Measurements from ENCODE around the gene ZDHHC14.

The ZDHHC14 gene

DNA sequence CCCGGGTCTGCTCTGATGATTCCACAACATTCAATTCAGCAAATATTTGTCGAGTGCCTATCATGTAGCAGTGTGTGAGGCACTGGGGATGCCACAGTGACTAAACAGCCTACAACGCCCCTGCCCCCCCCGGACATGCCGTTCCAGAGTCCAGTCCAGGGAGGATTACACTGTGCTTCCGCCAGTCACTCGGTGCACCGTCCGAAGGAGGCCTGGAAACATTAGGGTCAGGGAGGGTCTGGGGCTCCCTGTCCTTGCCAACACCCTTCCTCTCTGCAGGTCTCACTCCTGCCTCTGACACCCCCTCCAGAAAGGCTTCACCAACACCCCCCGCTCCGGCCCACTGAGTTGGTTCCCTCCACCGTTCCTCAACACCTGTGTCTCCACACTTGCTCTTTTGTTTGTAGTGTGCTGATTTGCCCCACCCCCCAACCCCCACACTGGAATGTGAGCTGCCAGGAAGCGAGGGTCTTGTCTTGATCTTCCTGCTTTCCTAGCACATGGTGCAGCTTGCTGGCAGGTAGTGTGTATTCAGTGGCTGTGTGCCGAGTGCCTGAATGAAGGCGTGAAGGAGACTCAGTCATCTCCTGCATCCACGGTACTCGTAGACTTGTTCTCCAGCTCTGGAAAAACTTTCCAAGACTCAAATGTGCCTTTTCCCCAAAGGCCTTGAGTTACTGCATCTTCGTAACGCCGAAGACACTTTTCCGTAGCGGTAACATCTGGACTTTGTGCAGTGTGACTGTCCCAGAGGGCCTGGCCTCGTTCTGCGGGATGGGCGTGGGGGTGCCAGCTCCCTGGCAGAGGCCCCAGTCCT lies 150.4 kb downstream of the ZDHHC14 start:
- Histone ChIP-seq H3K27me3 (replicated peaks) (no peaks in the 10 kb centered on the region), H3K27ac (no peak overlapping the region), H3K4me3 (ENCODE audit: low read depth, low read length) (no peak overlapping the region), H3K36me3 (replicated peaks) (no peaks in the 10 kb centered on the region)
- DNase-seq, result no peak
- in situ Hi-C loops (cut with HindIII; ENCODE audit: low pct_ligation_motif_present, low sequenced_read_pairs), result no loop called here
- TF ChIP-seq, protein P1, sequence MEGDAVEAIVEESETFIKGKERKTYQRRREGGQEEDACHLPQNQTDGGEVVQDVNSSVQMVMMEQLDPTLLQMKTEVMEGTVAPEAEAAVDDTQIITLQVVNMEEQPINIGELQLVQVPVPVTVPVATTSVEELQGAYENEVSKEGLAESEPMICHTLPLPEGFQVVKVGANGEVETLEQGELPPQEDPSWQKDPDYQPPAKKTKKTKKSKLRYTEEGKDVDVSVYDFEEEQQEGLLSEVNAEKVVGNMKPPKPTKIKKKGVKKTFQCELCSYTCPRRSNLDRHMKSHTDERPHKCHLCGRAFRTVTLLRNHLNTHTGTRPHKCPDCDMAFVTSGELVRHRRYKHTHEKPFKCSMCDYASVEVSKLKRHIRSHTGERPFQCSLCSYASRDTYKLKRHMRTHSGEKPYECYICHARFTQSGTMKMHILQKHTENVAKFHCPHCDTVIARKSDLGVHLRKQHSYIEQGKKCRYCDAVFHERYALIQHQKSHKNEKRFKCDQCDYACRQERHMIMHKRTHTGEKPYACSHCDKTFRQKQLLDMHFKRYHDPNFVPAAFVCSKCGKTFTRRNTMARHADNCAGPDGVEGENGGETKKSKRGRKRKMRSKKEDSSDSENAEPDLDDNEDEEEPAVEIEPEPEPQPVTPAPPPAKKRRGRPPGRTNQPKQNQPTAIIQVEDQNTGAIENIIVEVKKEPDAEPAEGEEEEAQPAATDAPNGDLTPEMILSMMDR (IDR thresholded peaks at IDR 0.05; ENCODE audit: low read depth, low read length, missing control alignments), result no peak

DNA sequence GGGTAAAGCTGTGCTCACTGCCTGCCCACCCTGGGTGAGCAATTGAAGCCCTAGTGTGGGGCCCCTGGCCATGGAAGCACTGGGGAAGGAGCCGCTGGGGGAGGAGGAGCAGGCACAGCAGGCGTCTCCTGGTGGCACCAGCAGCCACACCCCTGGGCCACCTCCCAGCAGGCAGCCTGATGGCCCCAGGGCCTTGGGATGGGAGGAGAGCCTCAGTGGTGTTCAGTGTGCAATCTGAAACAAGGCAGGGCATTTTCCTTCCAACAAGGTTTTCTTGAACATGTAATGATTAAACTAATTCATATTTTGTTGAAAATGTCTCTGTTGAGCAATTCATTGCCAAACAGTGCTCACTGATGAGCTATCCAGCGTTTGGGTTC lies 151.0 kb downstream of the ZDHHC14 start:
- no peak overlapping the region for H3K4me3 ChIP-seq (ENCODE audit: low read depth, low read length)
- no peaks in the 10 kb centered on the region for H3K36me3 ChIP-seq (replicated peaks)
- no peak for DNase-seq
- no peak overlapping the region for H3K27ac ChIP-seq
- in situ Hi-C loops (cut with HindIII; ENCODE audit: low pct_ligation_motif_present, low sequenced_read_pairs), result no loop called here
- TF ChIP-seq, protein P1 (IDR thresholded peaks at IDR 0.05; ENCODE audit: low read depth, low read length, missing control alignments), result no peak
- H3K27me3 ChIP-seq (replicated peaks), result no peaks in the 10 kb centered on the region

DNA sequence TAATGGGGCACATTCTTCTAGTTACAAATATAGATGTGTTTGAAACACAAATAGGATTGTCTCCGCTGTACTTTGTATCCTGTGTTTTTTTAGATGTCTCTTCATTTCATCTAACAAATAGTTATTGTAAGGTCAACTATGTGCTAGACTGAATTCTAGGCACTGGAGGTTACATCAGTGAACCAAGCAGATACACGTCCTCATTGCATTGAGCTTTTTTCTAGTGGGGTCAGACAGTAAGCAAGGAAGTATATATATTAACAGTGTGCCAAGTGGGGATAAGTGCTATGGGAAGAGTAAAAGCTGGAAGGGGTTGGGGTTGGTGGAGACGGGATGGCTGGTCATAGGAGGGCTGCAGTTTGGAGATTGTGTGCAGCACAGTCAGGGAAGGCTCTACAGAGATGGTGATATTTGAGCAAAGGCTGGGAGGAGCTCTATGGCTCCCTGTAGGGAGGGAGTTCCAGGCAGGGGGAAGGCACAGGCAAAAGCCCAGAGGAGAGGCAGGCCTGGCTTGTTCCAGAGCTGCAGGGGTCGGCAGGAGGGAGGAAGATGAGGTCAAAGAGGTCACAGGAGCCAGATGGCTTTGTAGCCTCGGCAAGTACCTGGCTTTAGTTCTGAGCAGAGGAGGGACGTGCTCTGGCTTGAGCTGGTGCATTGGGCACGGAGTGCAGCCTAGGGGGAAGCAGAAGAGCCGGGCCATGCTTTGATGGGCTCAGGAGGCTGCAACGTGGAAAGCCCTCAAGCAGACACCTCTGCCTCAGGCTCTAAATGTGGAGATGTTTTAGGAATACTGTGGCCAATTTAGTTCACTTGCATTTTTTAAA lies 152.3 kb downstream of the ZDHHC14 start:
- Histone ChIP-seq H3K36me3 (replicated peaks) (no peaks in the 10 kb centered on the region), H3K27me3 (replicated peaks) (no peaks in the 10 kb centered on the region), H3K4me3 (ENCODE audit: low read depth, low read length) (no peak overlapping the region), H3K27ac (no peak overlapping the region)
- in situ Hi-C loops (cut with HindIII; ENCODE audit: low pct_ligation_motif_present, low sequenced_read_pairs), result no loop called here
- TF ChIP-seq, protein P1 (IDR thresholded peaks at IDR 0.05; ENCODE audit: low read depth, low read length, missing control alignments), result no peak
- DNase-seq, result no peak

DNA sequence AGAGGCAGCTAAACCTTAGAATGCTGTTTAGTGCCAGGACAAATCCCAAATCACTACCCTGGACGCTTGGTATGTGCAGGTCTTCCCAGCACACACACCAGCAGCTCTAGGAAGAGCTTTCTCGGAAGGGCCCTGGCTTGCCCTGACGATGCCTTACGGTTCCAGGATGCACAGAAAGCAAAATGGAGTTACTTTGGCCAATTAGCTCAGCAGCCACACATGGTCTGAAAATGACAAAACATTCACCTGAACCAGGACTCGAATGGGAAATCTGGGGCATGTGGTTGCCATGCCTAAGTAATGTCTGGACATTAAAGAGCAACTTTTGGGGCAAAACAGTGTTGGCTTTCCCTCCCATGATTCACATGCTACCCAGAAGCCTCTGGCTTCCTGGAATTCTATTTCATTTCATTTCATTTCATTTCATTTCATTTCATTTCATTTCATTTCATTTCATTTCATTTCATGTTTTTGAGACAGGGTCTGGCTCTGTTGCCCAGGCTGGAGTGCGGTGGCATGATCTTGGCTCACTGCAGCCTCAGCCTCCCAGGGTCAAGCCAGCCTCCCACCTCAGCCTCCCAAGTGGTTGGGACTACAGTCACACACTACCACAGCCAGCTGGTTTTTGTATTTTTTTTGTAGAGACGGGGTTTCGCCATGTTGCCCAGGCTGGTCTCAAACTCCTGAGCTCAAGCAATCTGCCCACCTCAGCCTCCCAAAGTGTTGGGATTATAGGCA lies 153.3 kb downstream of the ZDHHC14 start:
- no peak overlapping the region for H3K27ac ChIP-seq
- TF ChIP-seq, protein P1 (IDR thresholded peaks at IDR 0.05; ENCODE audit: low read depth, low read length, missing control alignments), result no peak
- in situ Hi-C loops (cut with HindIII; ENCODE audit: low pct_ligation_motif_present, low sequenced_read_pairs), result no loop called here
- DNase-seq, result no peak
- H3K36me3 ChIP-seq (replicated peaks), result no peaks in the 10 kb centered on the region
- H3K27me3 ChIP-seq (replicated peaks), result no peaks in the 10 kb centered on the region
- no peak overlapping the region for H3K4me3 ChIP-seq (ENCODE audit: low read depth, low read length)

DNA sequence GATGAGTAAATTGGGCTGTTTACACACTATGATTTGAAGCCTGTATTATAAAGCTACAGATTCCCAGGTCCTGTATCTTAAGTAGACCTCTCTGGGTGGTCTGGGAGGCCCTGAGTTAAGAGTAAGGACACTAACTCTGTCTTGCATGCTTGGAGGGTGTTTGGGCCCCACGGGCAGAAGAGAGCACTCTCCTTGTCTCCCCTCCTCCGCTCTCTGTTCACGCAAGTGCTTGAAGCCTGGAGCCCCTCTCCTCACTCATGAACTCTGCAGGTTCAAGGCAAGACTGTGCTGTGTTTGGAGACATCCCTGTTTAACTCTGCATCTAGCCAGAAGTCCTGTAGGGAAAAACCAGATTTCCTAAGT lies 154.0 kb downstream of the ZDHHC14 start:
- H3K4me3 ChIP-seq (ENCODE audit: low read depth, low read length), result no peak overlapping the region
- TF ChIP-seq, protein P1 (IDR thresholded peaks at IDR 0.05; ENCODE audit: low read depth, low read length, missing control alignments), result no peak
- in situ Hi-C loops (cut with HindIII; ENCODE audit: low pct_ligation_motif_present, low sequenced_read_pairs), result no loop called here
- H3K27ac ChIP-seq, result no peak overlapping the region
- H3K36me3 ChIP-seq (replicated peaks), result no peaks in the 10 kb centered on the region
- no peak for DNase-seq
- H3K27me3 ChIP-seq (replicated peaks), result no peaks in the 10 kb centered on the region
